ENCODE data around the gene PCDH9.

PCDH9 gene

GRCh38 chr13:67230404-67231288 is 510 bp upstream of the PCDH9 start:
- Mint-ChIP-seq H3K36me3 (ENCODE audit: low read depth) (no peaks in the 10 kb centered on the region), H3K4me1 (peaks cover 10% of the 10 kb centered on the region), H3K4me3 (no peak overlapping the region), H3K27me3 (peaks cover 19% of the 10 kb centered on the region), H3K27ac (no peak overlapping the region), H3K9me3 (no peaks in the 10 kb centered on the region)
- ATAC-seq (peak; percentile 94), DNase-seq (peak; percentile 90)

- ATAC-seq (no peak), DNase-seq (no peak)
- Mint-ChIP-seq H3K4me3 (no peak overlapping the region), H3K27me3 (peaks cover 19% of the 10 kb centered on the region), H3K4me1 (peaks cover 17% of the 10 kb centered on the region), H3K27ac (no peak overlapping the region), H3K36me3 (ENCODE audit: low read depth) (no peaks in the 10 kb centered on the region), H3K9me3 (no peaks in the 10 kb centered on the region)
Observed at GRCh38 chr13:67228916-67229315, 1.2 kb downstream of the PCDH9 start.

GRCh38 chr13:67228031-67228430 is 2.1 kb downstream of the PCDH9 start:
- DNase-seq (no peak), ATAC-seq (no peak)
- Mint-ChIP-seq H3K4me1 (peaks cover 19% of the 10 kb centered on the region), H3K4me3 (no peak overlapping the region), H3K27ac (no peak overlapping the region), H3K27me3 (peaks cover 19% of the 10 kb centered on the region), H3K36me3 (ENCODE audit: low read depth) (no peaks in the 10 kb centered on the region), H3K9me3 (no peaks in the 10 kb centered on the region)

GRCh38 chr13:67227131-67227983 is 2.8 kb downstream of the PCDH9 start:
- H3K9me3 Mint-ChIP-seq = no peaks in the 10 kb centered on the region
- DNase-seq (no peak), ATAC-seq (no peak)
- H3K27me3 Mint-ChIP-seq = peaks cover 16% of the 10 kb centered on the region
- H3K27ac Mint-ChIP-seq = no peak overlapping the region
- H3K4me1 Mint-ChIP-seq = peaks cover 21% of the 10 kb centered on the region
- H3K4me3 Mint-ChIP-seq = no peak overlapping the region
- H3K36me3 Mint-ChIP-seq (ENCODE audit: low read depth) = no peaks in the 10 kb centered on the region

- ATAC-seq = no peak
Observed at GRCh38 chr13:67226696-67227095, 3.4 kb downstream of the PCDH9 start.

GRCh38 chr13:67225252-67226159 is 4.6 kb downstream of the PCDH9 start:
- no peaks in the 10 kb centered on the region for H3K36me3 Mint-ChIP-seq (ENCODE audit: low read depth)

More at GRCh38 chr13:67226696-67227095, 3.4 kb downstream of the PCDH9 start:
- H3K27ac Mint-ChIP-seq = no peak overlapping the region
- H3K36me3 Mint-ChIP-seq (ENCODE audit: low read depth) = no peaks in the 10 kb centered on the region
- DNase-seq = no peak
- peaks cover 13% of the 10 kb centered on the region for H3K27me3 Mint-ChIP-seq
- no peaks in the 10 kb centered on the region for H3K9me3 Mint-ChIP-seq
- H3K4me1 Mint-ChIP-seq = peaks cover 20% of the 10 kb centered on the region
- no peak overlapping the region for H3K4me3 Mint-ChIP-seq

GRCh38 chr13:67224148-67224846 is 5.8 kb downstream of the PCDH9 start:
- peak; percentile 57 for DNase-seq
- Mint-ChIP-seq H3K4me3 (peak overlapping the region; percentile 32), H3K27me3 (peaks cover 5% of the 10 kb centered on the region)

More at GRCh38 chr13:67225252-67226159, 4.6 kb downstream of the PCDH9 start:
- ATAC-seq (no peak), DNase-seq (no peak)
- Mint-ChIP-seq H3K27ac (no peak overlapping the region), H3K9me3 (no peaks in the 10 kb centered on the region), H3K4me1 (peaks cover 15% of the 10 kb centered on the region), H3K4me3 (no peak overlapping the region), H3K27me3 (peaks cover 5% of the 10 kb centered on the region)

GRCh38 chr13:67223742-67224141 is 6.4 kb downstream of the PCDH9 start:
- no peak for ATAC-seq
- H3K4me1 Mint-ChIP-seq = peaks cover 15% of the 10 kb centered on the region

More at GRCh38 chr13:67224148-67224846, 5.8 kb downstream of the PCDH9 start:
- H3K27ac Mint-ChIP-seq = no peak overlapping the region
- peaks cover 15% of the 10 kb centered on the region for H3K4me1 Mint-ChIP-seq
- peak; percentile 63 for ATAC-seq
- no peaks in the 10 kb centered on the region for H3K36me3 Mint-ChIP-seq (ENCODE audit: low read depth)
- H3K9me3 Mint-ChIP-seq = no peaks in the 10 kb centered on the region

GRCh38 chr13:67223024-67223423 is 7.1 kb downstream of the PCDH9 start:
- Mint-ChIP-seq H3K36me3 (ENCODE audit: low read depth) (no peaks in the 10 kb centered on the region), H3K4me3 (no peak overlapping the region), H3K27ac (no peak overlapping the region), H3K4me1 (peaks cover 15% of the 10 kb centered on the region), H3K27me3 (peaks cover 5% of the 10 kb centered on the region), H3K9me3 (no peaks in the 10 kb centered on the region)
- ATAC-seq = no peak
- no peak for DNase-seq

More at GRCh38 chr13:67223742-67224141, 6.4 kb downstream of the PCDH9 start:
- Mint-ChIP-seq H3K9me3 (no peaks in the 10 kb centered on the region), H3K27ac (no peak overlapping the region), H3K36me3 (ENCODE audit: low read depth) (no peaks in the 10 kb centered on the region), H3K27me3 (peaks cover 5% of the 10 kb centered on the region), H3K4me3 (peak overlapping the region; percentile 32)
- no peak for DNase-seq

- peaks cover 12% of the 10 kb centered on the region for H3K4me1 Mint-ChIP-seq
- ATAC-seq = no peak
- DNase-seq = no peak
- H3K27me3 Mint-ChIP-seq = peaks cover 3% of the 10 kb centered on the region
- H3K27ac Mint-ChIP-seq = no peak overlapping the region
- H3K4me3 Mint-ChIP-seq = no peak overlapping the region
- no peaks in the 10 kb centered on the region for H3K36me3 Mint-ChIP-seq (ENCODE audit: low read depth)
- H3K9me3 Mint-ChIP-seq = no peaks in the 10 kb centered on the region
Observed at GRCh38 chr13:67221630-67222226, 8.4 kb downstream of the PCDH9 start.

GRCh38 chr13:67219113-67219512 is 11.0 kb downstream of the PCDH9 start:
- H3K9me3 Mint-ChIP-seq = no peaks in the 10 kb centered on the region
- no peak overlapping the region for H3K27ac Mint-ChIP-seq
- H3K4me1 Mint-ChIP-seq = peaks cover 7% of the 10 kb centered on the region
- no peak for DNase-seq
- no peaks in the 10 kb centered on the region for H3K27me3 Mint-ChIP-seq
- H3K36me3 Mint-ChIP-seq (ENCODE audit: low read depth) = no peaks in the 10 kb centered on the region
- H3K4me3 Mint-ChIP-seq = no peak overlapping the region
- ATAC-seq = no peak

- Mint-ChIP-seq H3K27me3 (no peaks in the 10 kb centered on the region), H3K9me3 (no peaks in the 10 kb centered on the region)
- no peak for ATAC-seq
Observed at GRCh38 chr13:67217880-67218279, 12.3 kb downstream of the PCDH9 start.

GRCh38 chr13:67216864-67217263 is 13.3 kb downstream of the PCDH9 start:
- H3K27me3 Mint-ChIP-seq = no peaks in the 10 kb centered on the region
- no peaks in the 10 kb centered on the region for H3K9me3 Mint-ChIP-seq
- no peak overlapping the region for H3K4me3 Mint-ChIP-seq
- DNase-seq = no peak
- H3K36me3 Mint-ChIP-seq (ENCODE audit: low read depth) = no peaks in the 10 kb centered on the region
- no peaks in the 10 kb centered on the region for H3K4me1 Mint-ChIP-seq
- ATAC-seq = no peak
- H3K27ac Mint-ChIP-seq = no peak overlapping the region

More at GRCh38 chr13:67217880-67218279, 12.3 kb downstream of the PCDH9 start:
- Mint-ChIP-seq H3K27ac (no peak overlapping the region), H3K4me1 (peaks cover under 1% of the 10 kb centered on the region), H3K4me3 (no peak overlapping the region), H3K36me3 (ENCODE audit: low read depth) (no peaks in the 10 kb centered on the region)
- DNase-seq = no peak

Measured in activated naive CD8-positive, alpha-beta T cell treated with anti-CD3 and anti-CD28 coated beads, Interleukin-2, amount 50 U/mL, for 24 hours (primary cell).